Transverse colon (tissue), 4 donors: ENCODE data around the gene TGFB1.

ENCODE experiments used
- CTCF ChIP-seq, 5 experiments: fragments of 200-600 bp in 3 of 5; fragments of 450-650 bp in 2 of 5; sonication (generic) in 3 of 5; IDR thresholded peaks; 1 replicate in 2 of 5; 2 replicates in 3 of 5; pipeline ENCODE4 v1.5.1; 2016 to 2017; ENCODE audit warnings: antibody characterized with exemption in 5 of 5, inconsistent platforms in 3 of 5, mild to moderate bottlenecking in 2 of 5, moderate library complexity in 1 of 5
- POLR2A ChIP-seq: fragments of 450-650 bp; IDR thresholded peaks from one replicate; pipeline ENCODE4 v1.6.1; 2016; ENCODE audit warnings: antibody characterized with exemption, mild to moderate bottlenecking, moderate library complexity
- POLR2AphosphoS5 ChIP-seq, 3 donors: sonication (generic); formaldehyde crosslinking; IDR thresholded peaks; one replicate each; pipeline ENCODE4 v1.6.1; 2016; ENCODE audit warnings: antibody characterized with exemption in 3 of 3

- TF ChIP-seq CTCF (IDR thresholded peaks at IDR 0.05), result no peak
- TF ChIP-seq POLR2A, result no peak
- peak in 2 of 3 donors; percentile 49 to 53 for TF ChIP-seq POLR2AphosphoS5 (IDR thresholded peaks at IDR 0.05)
These were observed 30.1 kb downstream of the TGFB1 start for GRCh38 chr19:41323430-41324125.
